AG20443 (cell line): ENCODE measurements around the gene TRIM8.
"Not testable (repeated sequence)": the region's sequence is repeated elsewhere in the genome, so short reads cannot be mapped to it uniquely, and the experiment has no call there.

Source experiments
- DNase-seq: peaks from one replicate; pipeline ENCODE4 v3.0.0; 2012; ENCODE audit warnings: low spot score, mixed read lengths

TRIM8 gene

GRCh38 chr10:102670871-102671434, 26.7 kb downstream of the TRIM8 start:
- DNase-seq: no peak

GRCh38 chr10:102673236-102673818, 29.0 kb downstream of the TRIM8 start:
- DNase-seq: no peak

GRCh38 chr10:102673819-102674511, 29.7 kb downstream of the TRIM8 start:
- peak; percentile 72 for DNase-seq

DNA sequence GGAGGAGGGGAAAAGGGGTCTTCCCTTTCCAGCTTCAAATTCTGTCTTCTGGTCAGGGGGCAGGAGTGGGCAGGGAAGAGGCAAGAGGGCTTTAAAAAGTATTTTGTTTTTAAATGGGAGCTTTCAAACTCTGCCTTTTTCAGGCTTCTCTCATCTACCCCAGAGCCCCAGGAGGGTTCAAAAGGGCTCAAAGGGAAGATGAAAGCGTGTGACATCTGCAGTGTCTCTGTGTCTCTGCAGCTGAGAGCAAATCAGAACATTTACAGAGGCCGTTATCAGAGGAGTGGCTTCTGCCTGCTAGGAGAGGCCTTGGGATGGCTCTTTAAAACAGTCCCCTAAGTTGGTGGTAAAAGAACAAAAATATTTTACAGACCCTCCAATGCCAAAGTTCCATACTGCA, 30.3 kb downstream of the TRIM8 start:
- no peak for DNase-seq

DNA sequence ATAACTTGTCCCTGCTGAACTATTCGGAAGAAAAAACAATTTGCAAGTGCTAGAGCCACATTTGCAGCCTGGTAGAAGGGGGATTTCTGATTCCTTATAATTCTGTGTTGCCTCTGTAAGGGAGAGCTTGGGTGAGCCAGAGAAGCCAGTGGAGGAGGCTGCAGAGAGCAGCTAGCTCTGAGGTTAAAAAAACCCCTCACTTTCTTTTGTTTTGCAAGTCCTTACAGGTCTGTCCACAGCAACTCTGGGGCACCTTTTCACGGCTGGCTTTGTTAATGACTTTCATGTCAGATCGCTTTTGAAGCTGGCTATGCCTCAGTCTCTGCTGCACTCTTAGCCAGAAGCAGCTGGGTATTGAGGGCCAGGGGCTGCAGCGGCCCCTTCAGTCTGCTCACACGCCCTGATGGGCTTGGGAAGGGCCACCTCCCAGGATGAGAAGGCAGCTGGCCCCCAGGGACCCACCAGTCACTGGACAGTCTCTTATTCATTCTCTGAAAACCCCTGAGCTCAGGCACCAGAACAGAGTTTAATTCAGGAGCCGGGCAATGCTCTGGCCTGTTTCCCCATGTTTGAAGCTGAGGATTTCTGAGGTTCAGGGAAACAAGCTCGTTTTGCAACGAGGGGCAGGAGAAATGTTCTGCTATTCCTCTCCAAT, 30.9 kb downstream of the TRIM8 start:
- no peak for DNase-seq

- peak; percentile 83 for DNase-seq
These were observed 31.6 kb downstream of the TRIM8 start for GRCh38 chr10:102675666-102676533.

DNA sequence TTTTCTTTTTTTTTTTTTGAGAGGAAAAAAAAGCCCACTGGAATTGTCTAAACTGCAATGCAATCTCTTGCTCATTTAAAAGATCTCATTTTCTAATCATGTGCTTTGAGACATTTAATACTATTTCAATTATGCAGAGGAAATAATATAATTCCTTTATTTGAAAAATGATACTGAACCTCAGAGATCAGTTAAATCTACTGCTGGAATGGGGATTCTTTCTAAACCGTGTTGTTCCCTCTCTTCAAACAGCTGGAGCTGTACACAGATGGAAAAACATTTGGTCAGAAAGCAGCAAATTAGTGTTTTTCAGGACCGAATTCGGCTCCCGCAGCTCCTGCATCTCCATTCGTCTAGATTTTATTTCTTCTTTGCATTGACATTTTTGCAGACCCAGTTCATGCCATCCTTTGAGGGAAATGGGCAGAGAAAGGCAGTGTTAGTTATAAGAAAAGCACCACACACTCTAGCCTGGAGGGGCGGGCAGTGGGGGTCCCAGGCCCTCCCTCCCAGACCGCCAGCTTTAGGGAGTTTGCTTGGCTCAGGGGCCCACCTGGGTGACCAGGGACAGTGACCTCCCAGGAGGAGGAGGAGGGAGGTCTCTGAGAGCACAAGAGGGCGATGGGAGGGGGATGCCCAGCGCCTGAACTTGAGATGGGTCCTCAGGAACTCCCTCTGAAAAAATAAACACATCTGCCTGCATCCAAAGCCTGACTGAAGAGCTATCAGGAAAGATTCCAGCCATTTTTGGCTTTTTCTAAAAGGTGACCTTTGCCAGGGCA, 32.4 kb downstream of the TRIM8 start:
- no peak for DNase-seq

DNA sequence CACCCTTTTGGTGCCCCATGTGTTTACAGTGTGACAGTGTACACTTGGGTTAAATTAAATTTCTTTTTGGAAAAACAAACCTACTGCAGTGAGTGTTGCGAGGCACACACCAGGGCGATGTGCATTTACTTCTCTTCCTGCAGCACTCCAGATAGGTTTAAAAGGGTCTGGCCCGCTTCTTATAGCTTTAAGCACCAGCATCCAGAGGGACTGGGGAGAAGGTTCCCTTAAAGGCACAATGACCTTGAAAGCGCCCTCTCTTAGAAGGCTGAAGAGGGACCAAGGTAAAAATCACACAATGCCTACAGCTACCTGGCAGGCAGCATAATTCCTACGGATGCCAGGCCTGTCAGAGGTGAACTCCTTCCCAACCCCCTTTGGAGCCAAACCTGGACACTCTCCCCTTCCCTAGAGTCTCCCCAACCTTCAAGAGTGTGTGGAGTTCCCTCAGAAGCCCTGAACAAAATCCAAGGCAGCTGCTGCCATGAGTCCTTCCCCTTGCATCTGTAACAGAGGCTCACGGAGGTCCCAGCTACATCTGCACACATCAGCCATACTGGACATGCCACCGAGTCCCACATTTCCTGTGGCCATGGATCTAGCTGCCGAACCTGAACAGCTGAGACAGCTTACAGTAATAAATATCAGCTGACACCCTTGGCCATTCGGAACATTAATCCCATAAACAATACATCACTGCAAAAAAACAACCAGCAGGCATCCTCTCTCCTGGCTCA, 33.2 kb downstream of the TRIM8 start:
- DNase-seq: no peak

- DNase-seq: no peak
These were observed 33.8 kb downstream of the TRIM8 start for GRCh38 chr10:102678068-102678400.

GRCh38 chr10:102678842-102679289, 34.6 kb downstream of the TRIM8 start:
- peak; percentile 75 for DNase-seq

DNA sequence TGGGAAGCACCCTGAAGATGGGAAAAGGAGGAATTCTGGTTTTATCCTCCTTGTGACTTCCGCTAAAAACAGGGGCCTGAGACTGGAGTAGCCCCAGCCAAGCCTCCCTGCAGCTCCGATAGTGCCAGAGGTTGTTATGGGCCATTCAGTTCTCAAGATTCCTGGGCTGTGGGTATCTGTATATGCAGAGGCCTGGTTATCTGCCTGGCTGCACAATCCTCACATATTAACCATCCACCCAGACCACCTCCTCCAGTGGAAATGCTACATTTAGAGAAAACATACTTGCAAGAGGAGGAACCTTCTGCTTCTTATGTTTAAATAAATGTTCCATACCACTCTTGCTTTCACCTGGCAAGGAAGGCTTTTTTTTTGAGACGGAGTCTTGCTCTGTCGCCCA, 35.3 kb downstream of the TRIM8 start:
- DNase-seq: no peak

DNA sequence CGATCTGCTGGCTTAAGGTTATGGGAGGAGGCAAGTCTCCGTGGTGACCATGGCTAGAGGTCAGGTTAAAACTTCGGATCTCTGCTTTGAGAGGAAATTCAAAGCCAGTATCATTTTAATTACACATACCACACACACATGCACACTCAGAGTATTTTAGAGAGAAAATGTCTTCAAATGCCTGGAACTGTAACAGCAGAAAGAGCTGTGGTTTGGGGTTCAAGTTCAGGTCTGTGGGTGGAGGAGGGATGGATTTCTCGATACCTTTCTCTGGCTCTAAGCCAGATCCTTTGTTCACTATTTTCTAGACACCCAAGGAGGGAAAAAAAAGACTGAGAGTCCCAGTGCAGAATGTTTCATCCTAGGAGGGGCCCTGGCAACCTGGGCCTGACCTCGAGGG, 37.4 kb downstream of the TRIM8 start:
- no peak for DNase-seq

GRCh38 chr10:102682416-102682815, 38.1 kb downstream of the TRIM8 start:
- no peak for DNase-seq

DNA sequence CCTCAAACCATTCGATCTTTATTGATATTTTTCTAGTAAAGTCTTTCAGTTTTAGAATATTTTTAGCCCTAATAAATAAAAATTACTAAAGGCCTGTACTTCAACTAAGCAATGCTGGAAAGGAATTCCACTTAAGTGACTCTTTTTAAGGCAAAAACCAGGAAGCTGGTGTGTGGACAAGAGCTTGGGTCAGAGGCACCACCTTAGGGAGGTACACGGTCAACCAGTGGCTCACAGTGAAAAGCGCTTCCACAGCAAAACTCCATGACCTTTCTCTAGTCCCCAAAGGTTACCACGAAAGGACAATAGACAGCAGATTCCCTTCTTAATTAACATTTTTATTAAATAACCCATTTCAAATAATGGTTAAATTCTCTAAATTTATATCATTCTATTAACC, 38.7 kb downstream of the TRIM8 start:
- DNase-seq: no peak

DNA sequence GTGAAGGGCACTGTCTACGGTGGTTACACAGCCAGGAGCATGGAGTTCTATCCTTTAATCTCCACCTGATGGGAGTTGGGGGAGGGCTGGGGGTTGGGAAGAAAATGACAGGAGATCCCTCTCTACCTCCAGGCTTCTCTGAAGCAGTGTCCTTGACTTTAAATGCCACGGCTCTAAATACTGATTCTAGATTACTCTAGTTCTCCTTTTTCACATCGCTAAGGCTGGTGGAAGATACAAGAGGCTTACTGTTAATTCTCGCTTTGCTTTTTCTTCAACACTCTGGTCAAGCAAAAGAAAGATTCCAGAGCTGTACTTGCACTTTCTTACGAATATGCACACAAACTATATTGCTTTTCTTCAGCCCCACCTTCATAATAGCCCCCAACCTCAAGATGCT, 39.5 kb downstream of the TRIM8 start:
- no peak for DNase-seq

- DNase-seq: peak; percentile 47
These were observed 47.2 kb downstream of the TRIM8 start for GRCh38 chr10:102691285-102692066.

- not testable (repeated sequence) for DNase-seq
These were observed 51.1 kb downstream of the TRIM8 start for GRCh38 chr10:102695401-102695800.

DNA sequence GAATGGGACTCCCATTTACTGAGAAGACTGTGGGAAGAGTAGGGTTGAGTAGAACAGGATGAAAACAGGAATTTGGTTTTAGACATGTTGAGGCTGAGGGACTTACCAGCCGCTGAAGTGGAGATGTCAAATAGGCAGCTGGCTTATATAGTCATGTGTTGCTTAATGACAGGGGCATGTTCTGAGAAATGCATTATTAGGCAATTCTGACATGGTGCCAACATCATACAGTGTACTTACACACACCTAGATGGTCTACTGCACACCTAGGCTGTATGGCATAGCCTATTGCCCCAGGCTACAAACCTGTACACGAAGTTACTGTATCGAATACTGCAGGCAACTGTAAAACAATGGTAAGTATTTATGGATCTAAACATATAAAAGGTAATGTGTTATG, 52.5 kb downstream of the TRIM8 start:
- DNase-seq: no peak

- DNase-seq: no peak
These were observed 54.6 kb downstream of the TRIM8 start for GRCh38 chr10:102698894-102699293.

- DNase-seq: no peak
These were observed 57.0 kb downstream of the TRIM8 start for GRCh38 chr10:102701272-102701671.
